GM21515 (cell line): ENCODE data around the gene CARM1.
"Not testable (repeated sequence)": the region's sequence is repeated elsewhere in the genome, so short reads cannot be mapped to it uniquely, and the experiment has no call there.

Source experiments
- ATAC-seq: cut with Tn5 transposase; IDR thresholded peaks from one replicate; pipeline ENCODE4 v1.9.1; 2021; ENCODE audit not compliant: unreplicated experiment

CARM1 gene

DNA sequence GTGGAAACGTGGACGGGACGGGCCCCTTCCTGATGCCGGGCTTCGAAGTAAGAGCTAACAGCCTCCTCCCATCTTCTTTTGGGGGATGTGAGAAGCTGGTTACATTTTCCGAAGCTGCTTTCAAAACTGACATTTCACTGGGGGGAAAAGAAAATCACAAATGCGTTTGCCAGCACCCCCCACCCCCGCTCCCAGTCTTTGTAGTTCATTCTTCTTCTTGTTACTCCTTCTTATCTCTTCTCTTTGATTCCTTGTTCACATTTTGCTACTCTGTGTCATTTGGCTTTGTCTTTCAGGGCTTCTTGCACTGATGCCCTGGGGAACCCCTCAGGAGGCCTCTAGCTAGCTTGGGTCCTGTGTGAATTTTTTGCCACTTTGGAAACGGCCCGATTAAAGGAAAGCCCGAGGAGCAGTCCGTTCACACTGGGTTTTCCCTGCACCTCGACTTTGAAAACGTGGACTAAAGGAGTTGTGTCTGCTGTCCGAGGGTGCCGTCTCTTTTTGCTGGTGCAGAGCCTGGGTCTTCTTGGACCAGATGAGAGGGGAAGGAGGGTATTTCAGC is 1.3 kb downstream of the CARM1 start:
- no peak for ATAC-seq

DNA sequence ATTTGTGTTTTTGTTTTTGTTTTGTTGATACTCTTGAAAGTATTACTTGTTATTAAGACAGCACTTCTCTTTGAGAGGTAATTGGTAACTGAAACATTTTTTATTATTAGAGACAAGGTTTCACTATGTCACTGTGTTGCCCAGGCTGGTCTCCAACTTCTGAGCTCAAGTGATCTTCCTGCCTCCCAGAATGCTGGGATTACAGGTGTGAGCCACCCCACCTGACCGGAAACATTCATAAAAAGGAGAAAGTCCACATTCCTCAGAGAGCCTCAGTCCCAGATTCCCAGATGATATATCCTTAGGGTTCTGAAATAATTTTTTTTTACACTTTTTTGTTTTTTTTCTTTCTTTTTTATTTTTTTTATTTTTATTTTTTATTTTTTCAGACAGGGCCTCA is 2.7 kb downstream of the CARM1 start:
- no peak for ATAC-seq

- peak; percentile 42 for ATAC-seq
Observed at GRCh38 chr19:10876459-10877240, 5.3 kb downstream of the CARM1 start.

- not testable (repeated sequence) for ATAC-seq
Observed at GRCh38 chr19:10877608-10878007, 6.3 kb downstream of the CARM1 start.

GRCh38 chr19:10878253-10878652 is 6.9 kb downstream of the CARM1 start:
- no peak for ATAC-seq

GRCh38 chr19:10881403-10882107 is 10.2 kb downstream of the CARM1 start:
- no peak for ATAC-seq

DNA sequence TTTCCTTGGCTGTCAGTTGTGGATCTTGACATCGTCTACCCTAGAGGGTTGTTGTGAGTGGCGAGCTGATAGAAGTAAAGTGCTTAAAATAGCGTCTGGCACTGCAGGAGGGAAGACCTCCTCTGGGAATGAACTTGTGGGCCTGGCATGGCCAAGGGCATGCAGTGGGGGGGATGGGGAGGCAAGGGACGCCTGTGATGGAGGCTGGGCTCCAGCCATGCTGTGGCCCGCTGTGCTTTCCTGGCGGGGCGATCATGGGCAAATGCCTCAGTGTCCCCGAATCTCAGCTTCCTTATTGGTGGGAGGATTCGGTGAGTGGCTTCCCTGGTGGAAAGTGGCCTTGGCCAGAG is 10.7 kb downstream of the CARM1 start:
- no peak for ATAC-seq

DNA sequence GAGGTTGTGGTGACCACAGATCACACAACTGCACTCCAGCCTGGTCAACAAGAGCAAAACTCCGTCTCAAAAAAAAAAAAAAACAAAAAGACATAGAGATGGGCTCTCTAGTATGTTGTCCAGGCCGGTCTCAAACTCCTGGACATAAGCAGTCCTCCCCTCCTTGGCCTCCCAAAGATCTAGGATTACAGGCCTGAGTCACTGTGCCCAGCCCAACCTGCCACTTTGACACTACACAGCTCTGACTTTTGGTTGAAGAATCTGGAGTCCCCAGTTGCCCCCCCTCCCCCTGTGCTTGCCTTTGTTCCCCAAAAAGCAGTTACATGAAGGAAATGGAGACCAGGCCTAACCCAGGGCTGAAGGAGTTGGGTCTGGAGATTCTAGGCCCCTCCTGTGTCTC is 12.9 kb downstream of the CARM1 start:
- ATAC-seq, result no peak

- no peak for ATAC-seq
Observed at GRCh38 chr19:10885201-10886169, 14.1 kb downstream of the CARM1 start.

DNA sequence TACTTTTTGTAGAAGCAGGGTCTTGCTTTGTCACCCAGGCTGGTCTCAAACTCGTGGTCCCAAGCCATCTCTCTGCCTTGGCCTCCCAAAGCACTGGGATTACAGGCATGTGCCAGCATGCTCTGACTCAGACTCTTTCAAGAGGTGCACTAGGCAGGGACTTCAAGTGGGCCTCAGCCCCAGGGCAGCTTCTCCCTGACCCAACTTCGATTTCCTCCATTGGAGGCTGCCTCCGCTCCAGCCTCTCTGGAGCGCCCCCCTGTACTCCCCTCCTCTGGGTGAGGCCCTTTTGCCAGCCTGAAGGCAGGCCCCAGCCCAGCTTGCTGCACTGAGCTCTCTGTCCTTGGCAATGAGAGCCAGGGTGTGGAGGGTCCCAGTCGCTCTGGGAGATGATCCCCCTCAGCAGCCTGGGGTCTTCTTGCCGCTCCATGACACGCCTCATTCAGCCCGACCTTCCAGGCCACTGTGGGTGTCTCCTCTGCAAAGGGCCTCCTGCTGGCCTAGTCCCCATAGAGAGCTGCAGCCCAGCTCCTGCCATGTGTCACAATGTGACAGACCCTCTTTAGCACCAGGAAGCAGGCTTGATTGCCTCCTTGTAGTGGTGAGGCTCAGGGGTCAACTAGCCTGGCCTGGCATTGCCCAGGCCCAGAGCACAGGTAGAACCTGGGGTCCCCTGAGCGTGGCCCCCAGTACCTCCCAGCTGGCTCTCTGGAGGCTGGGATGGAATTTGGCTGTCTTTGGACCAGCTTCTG is 16.4 kb downstream of the CARM1 start:
- ATAC-seq, result no peak

- no peak for ATAC-seq
Observed at GRCh38 chr19:10888421-10888866, 17.1 kb downstream of the CARM1 start.

GRCh38 chr19:10889880-10890279 is 18.5 kb downstream of the CARM1 start:
- no peak for ATAC-seq

- ATAC-seq, result no peak
Observed at GRCh38 chr19:10891405-10892086, 20.2 kb downstream of the CARM1 start.

DNA sequence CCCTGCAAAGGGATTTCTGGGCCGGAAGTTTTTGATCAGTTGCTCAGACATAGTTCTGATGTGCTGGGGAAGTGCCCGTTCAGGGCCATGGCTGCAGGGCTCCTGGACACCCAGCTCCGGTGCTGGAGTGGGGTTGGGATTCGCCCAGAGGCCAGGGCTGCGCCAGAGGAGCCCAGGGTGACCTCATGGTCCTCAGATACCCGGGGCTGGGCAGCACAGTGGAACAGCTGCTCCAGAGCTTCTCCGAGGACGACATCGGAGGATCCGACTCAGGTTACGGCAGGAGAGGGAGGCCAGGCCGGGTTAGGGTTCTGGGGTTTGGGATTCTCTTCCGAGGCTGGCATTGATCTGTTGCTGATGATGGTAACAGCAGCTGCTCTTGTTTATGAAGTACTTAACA is 20.9 kb downstream of the CARM1 start:
- ATAC-seq, result no peak

DNA sequence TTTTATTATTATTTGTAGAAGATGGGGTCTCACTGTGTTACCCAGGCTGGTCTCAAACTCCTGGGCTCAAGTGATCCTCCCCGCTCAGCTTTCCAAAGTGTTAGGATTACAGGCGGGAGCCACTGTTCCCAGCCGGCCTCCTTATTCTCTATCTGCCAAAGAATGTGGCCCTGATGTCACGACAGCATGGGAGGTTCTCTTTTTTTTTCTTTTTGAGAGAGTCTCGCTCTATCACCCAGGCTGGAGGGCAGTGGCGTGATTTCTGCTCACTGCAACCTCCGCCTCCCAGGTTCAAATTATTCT is 23.5 kb downstream of the CARM1 start:
- ATAC-seq, result no peak

- ATAC-seq, result no peak
Observed at GRCh38 chr19:10895363-10895762, 24.0 kb downstream of the CARM1 start.

DNA sequence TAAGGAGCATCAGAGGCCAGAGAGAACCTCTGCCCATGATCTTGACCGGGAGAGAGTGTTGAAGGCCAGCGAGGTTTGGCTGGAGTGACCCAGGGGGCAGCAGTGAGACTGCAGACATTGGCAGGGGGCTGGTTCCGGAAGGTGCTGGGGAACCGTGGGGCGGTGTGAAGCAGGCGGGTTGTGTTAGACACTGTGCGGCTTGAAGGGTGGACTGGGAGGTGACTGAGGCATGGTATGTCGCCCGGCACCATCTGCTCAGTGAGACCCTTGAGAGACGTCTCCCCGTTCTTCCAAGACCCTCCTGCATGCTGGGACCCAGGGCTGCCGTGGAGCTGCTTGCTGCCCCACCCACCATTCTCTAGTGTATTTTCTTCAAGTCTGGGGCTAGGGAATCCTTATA is 24.6 kb downstream of the CARM1 start:
- ATAC-seq, result no peak

DNA sequence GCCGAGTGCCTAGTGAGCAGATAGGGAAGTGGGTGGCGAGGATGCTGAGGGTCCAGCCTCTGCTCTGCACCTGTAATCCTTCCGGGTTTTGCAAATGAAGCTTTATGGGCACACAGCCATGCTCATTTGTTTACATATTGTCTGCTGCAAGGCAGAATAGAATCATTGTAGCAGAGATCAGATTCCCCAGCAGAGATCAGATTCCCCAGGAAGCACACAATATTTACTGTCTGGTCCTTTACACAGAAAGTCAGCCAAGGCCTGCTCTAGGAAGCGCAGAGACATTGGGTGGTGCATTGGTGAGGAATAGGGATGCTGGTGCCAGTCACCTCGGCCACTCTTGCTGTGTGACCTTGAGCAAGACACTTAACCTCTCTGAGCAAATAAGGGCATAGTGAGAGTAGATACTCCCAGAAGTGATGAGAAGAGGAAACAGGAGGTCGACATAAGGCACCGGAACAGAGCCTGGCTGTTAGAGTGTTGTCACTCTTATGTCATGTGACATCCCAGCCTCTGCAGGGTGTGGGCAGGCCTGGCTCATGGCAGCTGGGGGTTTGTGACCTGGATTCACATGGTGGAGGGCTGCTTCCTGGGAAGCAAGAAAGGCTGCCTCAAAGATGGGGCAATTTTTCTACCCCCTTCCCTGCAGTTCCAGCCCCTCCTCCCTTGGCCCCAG is 25.6 kb downstream of the CARM1 start:
- ATAC-seq, result no peak

GRCh38 chr19:10898633-10899032 is 27.3 kb downstream of the CARM1 start:
- no peak for ATAC-seq
